BLaER1 treated with 17β-estradiol and CSF1 and Interleukin-3, amounts not matched to agents 10 nM and 100 nM (cell line): ENCODE results near the gene ATRN.
A peak's percentile ranks its signal among the peaks of the same experiment; 100 is the strongest.

Experiments used
- H3K27ac ChIP-seq, 11 experiments: shearing (Covaris generic); formaldehyde crosslinking; 2 replicates each; pipeline ENCODE4 v1.8.1; 2022
- H3K27me3 ChIP-seq, 11 experiments: shearing (Covaris generic); formaldehyde crosslinking; 2 replicates each; pipeline ENCODE4 v1.8.1; 2022
- H3K36me3 ChIP-seq, 11 experiments: shearing (Covaris generic); formaldehyde crosslinking; 2 replicates each; pipeline ENCODE4 v1.8.1; 2022
- H3K4me1 ChIP-seq, 10 experiments: shearing (Covaris generic); formaldehyde crosslinking; 2 replicates each; pipeline ENCODE4 v1.8.1; 2022
- H3K4me2 ChIP-seq, 11 experiments: shearing (Covaris generic); formaldehyde crosslinking; 2 replicates each; pipeline ENCODE4 v1.8.1; 2022
- H3K4me3 ChIP-seq, 10 experiments: shearing (Covaris generic); formaldehyde crosslinking; 2 replicates each; pipeline ENCODE4 v1.8.1; 2022
- H3K9ac ChIP-seq, 11 experiments: shearing (Covaris generic); formaldehyde crosslinking; 2 replicates each; pipeline ENCODE4 v1.8.1; 2022
- H3K9me3 ChIP-seq, 11 experiments: shearing (Covaris generic); formaldehyde crosslinking; replicated peaks in 1 of 11; 2 replicates each; pipeline ENCODE4 v1.8.1; 2022
- H4K20me1 ChIP-seq, 11 experiments: shearing (Covaris generic); formaldehyde crosslinking; 2 replicates each; pipeline ENCODE4 v1.8.1; 2022
- Cebpa-rat ChIP-seq, 11 experiments: shearing (Covaris generic); IDR thresholded peaks; 2 replicates each; pipeline ENCODE4 v1.8.1; 2022

Gene ATRN

DNA sequence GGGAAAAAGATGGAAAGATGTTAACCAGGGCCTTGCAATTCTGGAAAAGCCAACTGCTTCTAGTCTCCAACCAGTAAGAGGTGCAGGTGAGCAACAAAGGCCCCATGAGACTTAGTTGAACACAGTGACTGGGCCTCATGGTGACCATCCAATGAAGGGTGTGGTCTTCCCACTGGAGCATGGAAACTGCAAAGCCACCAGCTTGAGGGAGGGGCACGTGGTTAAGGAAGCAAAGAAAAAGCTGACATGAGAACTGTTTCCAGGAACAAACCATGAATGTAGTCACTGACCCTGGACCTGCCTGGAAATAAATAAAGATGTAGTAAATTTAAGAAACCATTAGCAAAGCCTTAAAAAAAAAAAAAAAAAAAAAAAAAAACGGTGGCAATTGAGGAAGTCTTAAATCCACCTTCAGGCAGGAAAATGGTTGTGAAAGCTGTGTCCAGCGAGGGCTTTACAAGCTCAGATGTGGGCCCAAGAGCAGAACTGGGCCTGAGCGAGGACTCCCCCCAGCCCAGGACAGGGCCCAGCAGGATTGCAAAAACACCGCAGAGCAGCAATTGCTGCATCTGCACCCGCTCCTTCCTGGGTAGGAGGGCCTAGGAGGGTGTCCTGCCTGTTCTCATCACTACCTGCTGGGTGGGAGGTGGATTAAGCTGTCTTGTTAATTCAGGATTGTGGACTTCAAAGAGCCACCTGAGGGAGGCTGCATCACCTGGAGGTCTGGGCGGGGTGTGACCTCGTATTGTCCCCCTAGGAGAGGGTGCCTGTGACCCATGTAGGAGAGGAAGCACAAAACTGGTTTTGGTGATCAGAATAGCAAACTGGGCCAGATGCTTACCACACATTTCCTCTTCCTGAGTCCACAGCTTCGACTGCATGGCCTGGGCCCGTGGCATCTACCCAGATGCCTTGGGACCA is 182.1 kb downstream of the ATRN start:
- Histone ChIP-seq H3K4me3 (peak overlapping the region in 1 of 10 experiments; percentile 8; a peak in 1 of 20 replicates), H3K27me3 (no peaks in the 10 kb centered on the region), H3K27ac (peak overlapping the region in 10 of 11 experiments; percentile 23 to 76 (median 60); a peak in 17 of 22 replicates), H4K20me1 (no peaks in the 10 kb centered on the region), H3K4me2 (peak overlapping the region; percentile 70 to 92 (median 82)), H3K9ac (peak overlapping the region in 4 of 11 experiments; percentile 32 to 64 (median 48); a peak in 5 of 22 replicates), H3K4me1 (peaks cover 41 to 53% (median 45%) of the 10 kb centered on the region in 10 experiments), H3K36me3 (peaks cover 0 to 24% (median 11%) of the 10 kb centered on the region in 11 experiments; a peak in 12 of 22 replicates), H3K9me3 (0 out of 22 replicates have a peak, but pooled peaks cover 0 to 4% (median 0%) of the 10 kb centered on the region in 11 experiments)
- no peak for TF ChIP-seq Cebpa-rat (IDR thresholded peaks at IDR 0.05)

DNA sequence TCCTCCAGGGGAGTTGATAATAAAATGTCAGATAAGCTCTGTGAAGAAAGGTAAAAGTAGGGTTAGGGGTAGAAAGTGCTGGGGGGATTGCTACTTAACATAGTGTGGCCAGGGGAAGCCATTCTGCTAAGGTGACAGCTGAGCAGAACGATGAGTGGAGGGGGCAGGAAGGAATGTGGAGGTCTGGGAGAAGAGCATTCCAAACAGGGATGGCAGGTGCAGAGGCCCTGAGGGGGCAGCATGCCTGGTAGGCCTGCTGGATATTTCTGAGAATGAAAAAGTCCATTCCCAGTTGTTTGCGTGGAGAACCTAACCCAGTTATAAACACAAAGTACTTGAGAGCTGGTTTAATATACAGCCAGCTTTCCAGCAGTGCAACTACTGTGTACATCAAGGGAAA is 183.1 kb downstream of the ATRN start:
- Histone ChIP-seq H3K4me3 (no peak overlapping the region), H3K4me2 (peak overlapping the region; percentile 70 to 92 (median 82)), H3K4me1 (peaks cover 39 to 51% (median 46%) of the 10 kb centered on the region in 10 experiments), H3K27me3 (peaks cover 0 to under 1% (median 0%) of the 10 kb centered on the region in 11 experiments; a peak in 1 of 22 replicates), H3K27ac (peak overlapping the region in 3 of 11 experiments; percentile 63 to 76 (median 74); a peak in 2 of 22 replicates), H3K9me3 (0 out of 22 replicates have a peak, but pooled peaks cover 0 to 4% (median 0%) of the 10 kb centered on the region in 11 experiments), H3K36me3 (peaks cover 0 to 16% (median 11%) of the 10 kb centered on the region in 11 experiments; a peak in 11 of 22 replicates), H4K20me1 (no peaks in the 10 kb centered on the region), H3K9ac (no peak overlapping the region)
- TF ChIP-seq Cebpa-rat (IDR thresholded peaks at IDR 0.05): no peak

- Histone ChIP-seq H3K4me1 (peaks cover 39 to 57% (median 49%) of the 10 kb centered on the region in 10 experiments), H3K4me2 (peak overlapping the region in 7 of 11 experiments; percentile 70 to 92 (median 82); a peak in 10 of 22 replicates), H3K9me3 (0 out of 22 replicates have a peak, but pooled peaks cover 0 to 4% (median 0%) of the 10 kb centered on the region in 11 experiments), H3K4me3 (no peak overlapping the region), H4K20me1 (peaks cover 0 to 5% (median 0%) of the 10 kb centered on the region in 11 experiments; a peak in 1 of 22 replicates), H3K9ac (no peak overlapping the region; a peak in 1 of 22 replicates), H3K36me3 (peaks cover 0 to 12% (median 8%) of the 10 kb centered on the region in 11 experiments; a peak in 11 of 22 replicates), H3K27me3 (peaks cover under 1 to 7% (median 4%) of the 10 kb centered on the region in 11 experiments; a peak in 20 of 22 replicates), H3K27ac (peak overlapping the region in 1 of 11 experiments; percentile 76; a peak in 1 of 22 replicates)
- TF ChIP-seq Cebpa-rat (IDR thresholded peaks at IDR 0.05): no peak
Measured at GRCh38 chr20:3654326-3655130, 183.7 kb downstream of the ATRN start.

- peaks cover 0 to 6% (median 2%) of the 10 kb centered on the region in 11 experiments; a peak in 8 of 22 replicates for H3K36me3 ChIP-seq
- H3K27ac ChIP-seq: no peak overlapping the region
- 0 out of 22 replicates have a peak, but pooled peaks cover 0 to 4% (median 0%) of the 10 kb centered on the region in 11 experiments for H3K9me3 ChIP-seq
- H3K9ac ChIP-seq: no peak overlapping the region
- no peak for TF ChIP-seq Cebpa-rat (IDR thresholded peaks at IDR 0.05)
- H3K4me2 ChIP-seq: peak overlapping the region in 1 of 11 experiments; percentile 80; a peak in 1 of 22 replicates
- peaks cover 0 to 9% (median 0%) of the 10 kb centered on the region in 11 experiments; a peak in 1 of 22 replicates for H4K20me1 ChIP-seq
- H3K4me3 ChIP-seq: no peak overlapping the region
- H3K4me1 ChIP-seq: peaks cover 39 to 62% (median 50%) of the 10 kb centered on the region in 10 experiments
- peaks cover 6 to 12% (median 9%) of the 10 kb centered on the region in 11 experiments for H3K27me3 ChIP-seq
Measured at GRCh38 chr20:3655131-3655405, 184.2 kb downstream of the ATRN start.

DNA sequence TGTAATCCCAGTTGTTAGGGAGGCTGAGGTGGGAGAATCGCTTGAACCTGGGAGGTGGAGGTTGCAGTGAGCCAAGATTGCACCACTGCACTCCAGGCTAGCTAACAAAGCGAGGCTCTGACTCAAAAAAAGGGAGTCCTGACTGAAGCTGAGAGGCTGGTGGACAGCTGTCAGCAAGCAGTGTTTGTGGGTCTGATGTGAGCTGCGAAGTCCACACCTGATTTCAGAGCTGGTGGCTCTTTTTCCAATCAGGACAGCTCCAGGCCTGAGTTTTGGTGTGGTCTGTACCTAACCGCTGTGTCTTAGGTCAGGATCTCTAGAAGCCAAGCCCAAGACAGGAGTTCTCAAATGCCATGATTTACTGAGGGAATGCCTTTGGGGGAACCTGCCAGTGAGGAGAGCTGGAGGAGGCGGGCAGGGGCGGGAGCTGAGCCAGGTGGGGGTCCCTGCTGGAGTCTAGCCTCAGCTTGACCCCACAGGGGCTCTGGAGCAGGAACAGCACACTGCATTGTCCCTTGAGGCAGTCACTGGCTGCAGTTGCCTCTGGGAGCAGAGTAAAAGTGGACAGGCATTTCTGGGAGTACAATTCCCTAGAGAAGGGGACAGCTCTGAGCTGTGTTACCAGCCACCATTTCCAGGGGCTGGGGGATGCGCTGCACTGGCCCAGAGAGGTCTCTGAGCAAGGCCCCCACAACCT is 187.3 kb downstream of the ATRN start:
- H3K9me3 ChIP-seq: peaks cover 0 to 4% (median 0%) of the 10 kb centered on the region in 11 experiments; a peak in 1 of 22 replicates
- H3K36me3 ChIP-seq: no peaks in the 10 kb centered on the region; a peak in 1 of 22 replicates
- H3K4me1 ChIP-seq: peaks cover 14 to 46% (median 36%) of the 10 kb centered on the region in 10 experiments
- peak overlapping the region in 10 of 11 experiments; percentile 1 to 67 (median 32); a peak in 15 of 22 replicates for H3K4me2 ChIP-seq
- H3K4me3 ChIP-seq: no peak overlapping the region
- peaks cover 0 to 18% (median 0%) of the 10 kb centered on the region in 11 experiments; a peak in 5 of 22 replicates for H4K20me1 ChIP-seq
- H3K27me3 ChIP-seq: peaks cover 37 to 43% (median 40%) of the 10 kb centered on the region in 11 experiments
- no peak overlapping the region for H3K9ac ChIP-seq
- H3K27ac ChIP-seq: no peak overlapping the region
- TF ChIP-seq Cebpa-rat (IDR thresholded peaks at IDR 0.05): no peak

DNA sequence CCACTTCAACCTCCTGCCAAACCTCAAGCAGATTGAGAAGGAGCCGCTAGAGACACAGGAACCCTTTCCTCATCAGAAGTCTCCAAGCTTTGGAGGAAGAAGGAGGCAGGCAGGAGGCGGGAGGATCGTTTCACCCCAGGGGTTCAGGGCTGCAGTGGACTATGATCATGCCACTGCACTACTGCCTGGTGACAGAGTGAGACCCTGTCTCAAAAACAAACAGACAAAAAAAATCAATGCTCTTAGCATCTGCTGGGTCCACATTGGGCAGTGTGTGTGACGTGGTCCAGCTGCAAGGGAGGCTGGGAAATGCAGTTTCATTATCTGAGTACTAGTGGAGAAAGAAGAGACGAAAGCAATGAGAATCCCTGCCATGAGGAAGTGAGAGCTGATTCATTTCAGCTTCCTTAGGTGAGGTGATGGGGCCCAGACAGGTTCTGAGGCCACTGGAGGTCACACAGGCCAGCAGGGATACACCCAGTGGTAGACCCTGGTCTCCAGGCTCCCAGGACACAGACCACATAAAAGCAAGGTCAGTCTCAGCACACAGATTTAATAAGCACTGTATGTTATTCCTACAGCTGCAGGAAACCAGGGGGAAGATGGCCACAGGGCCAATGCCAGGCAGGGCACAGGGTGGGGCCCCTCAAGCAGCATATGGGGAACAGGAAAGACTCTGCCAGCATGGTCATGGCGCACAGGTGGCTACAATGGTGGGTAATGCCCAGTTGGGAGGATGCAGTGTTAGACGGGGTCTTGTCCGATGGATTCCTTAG is 188.1 kb downstream of the ATRN start:
- H3K27me3 ChIP-seq: peaks cover 40 to 49% (median 44%) of the 10 kb centered on the region in 11 experiments
- H3K9ac ChIP-seq: no peak overlapping the region
- H3K27ac ChIP-seq: 0 out of 22 replicates have a peak overlapping the region, but pooled peaks of 1 of the 11 experiments have one; percentile 2
- no peaks in the 10 kb centered on the region; a peak in 1 of 22 replicates for H3K36me3 ChIP-seq
- no peak overlapping the region for H3K4me3 ChIP-seq
- H3K9me3 ChIP-seq: peaks cover 0 to 3% (median 0%) of the 10 kb centered on the region in 11 experiments; a peak in 1 of 22 replicates
- H3K4me1 ChIP-seq: peaks cover 7 to 38% (median 30%) of the 10 kb centered on the region in 10 experiments
- no peak for TF ChIP-seq Cebpa-rat (IDR thresholded peaks at IDR 0.05)
- peaks cover 0 to 18% (median 0%) of the 10 kb centered on the region in 11 experiments; a peak in 5 of 22 replicates for H4K20me1 ChIP-seq
- H3K4me2 ChIP-seq: peak overlapping the region; percentile 1 to 67 (median 32); a peak in 17 of 22 replicates
